HEK293 (cell line): Measurements from ENCODE around the gene PALM2AKAP2.

ENCODE experiments used
- CTCF ChIA-PET: fragments of 350-600 bp; formaldehyde crosslinking; extraction: SDS; loops from one replicate; lab custom pipeline; 2021; ENCODE audit warnings: antibody characterized with exemption; lab: Yijun Ruan, JAX
- POLR2A ChIA-PET: fragments of 300-600 bp; formaldehyde crosslinking; extraction: SDS; loops from one replicate; lab custom pipeline; 2020; ENCODE audit warnings: antibody characterized with exemption, inconsistent platforms; lab: Yijun Ruan, JAX
- H3K27ac ChIP-seq: fragments of 200-500 bp; sonication (Bioruptor generic); 2 replicates; pipeline ENCODE4 v1.5.1; 2014; ENCODE audit warnings: low read depth, low read length, control low read depth, inconsistent platforms; ENCODE audit errors: extremely low read depth
- H3K36me3 ChIP-seq, 2 experiments: fragments of 200-500 bp in 1 of 2; sonication (Bioruptor generic) in 1 of 2; 1 replicate in 1 of 2; 2 replicates in 1 of 2; pipeline ENCODE4 v1.5.1; 2014 to 2017; ENCODE audit warnings: inconsistent platforms in 2 of 2, low read length in 2 of 2; ENCODE audit not compliant: control insufficient read depth in 2 of 2, insufficient read depth in 1 of 2
- H3K4me1 ChIP-seq: fragments of 200-500 bp; sonication (Bioruptor generic); 2 replicates; pipeline ENCODE4 v1.5.1; 2014; ENCODE audit warnings: mild to moderate bottlenecking, low read length, inconsistent platforms; ENCODE audit not compliant: control insufficient read depth, insufficient read depth
- H3K4me3 ChIP-seq: 2 replicates; pipeline ENCODE4 v1.5.1; 2011; ENCODE audit warnings: low read depth, mild to moderate bottlenecking, control low read depth, low read length, moderate library complexity
- H3K9me3 ChIP-seq: fragments of 200-500 bp; sonication (Bioruptor generic); 2 replicates; pipeline ENCODE4 v1.5.1; 2014; ENCODE audit warnings: low read depth, low read length, inconsistent platforms; ENCODE audit not compliant: control insufficient read depth, insufficient read depth
- EGR2 ChIP-seq: fragments of 450-650 bp; formaldehyde crosslinking; IDR thresholded peaks from 2 replicates; pipeline ENCODE4 v1.5.1; 2016; ENCODE audit warnings: low read depth, missing biosample characterization, missing genetic modification characterization
- FEZF1 ChIP-seq: fragments of 450-650 bp; formaldehyde crosslinking; IDR thresholded peaks from 2 replicates; pipeline ENCODE4 v1.5.1; 2016; ENCODE audit warnings: missing biosample characterization, missing genetic modification characterization
- KLF16 ChIP-seq: fragments of 450-650 bp; formaldehyde crosslinking; IDR thresholded peaks from 2 replicates; pipeline ENCODE4 v1.5.1; 2017; ENCODE audit warnings: missing biosample characterization, missing genetic modification characterization
- MEIS1 ChIP-seq: sonication (generic); formaldehyde crosslinking; IDR thresholded peaks from 2 replicates; pipeline ENCODE4 v1.8.1; 2022; ENCODE audit warnings: missing genetic modification reagents, mild to moderate bottlenecking, borderline replicate concordance
- OSR2 ChIP-seq: fragments of 450-650 bp; formaldehyde crosslinking; IDR thresholded peaks from 2 replicates; pipeline ENCODE4 v1.5.1; 2016; ENCODE audit warnings: missing biosample characterization, missing genetic modification characterization
- PRDM4 ChIP-seq: fragments of 450-650 bp; formaldehyde crosslinking; IDR thresholded peaks from 2 replicates; pipeline ENCODE4 v1.5.1; 2017; ENCODE audit warnings: missing biosample characterization, missing genetic modification characterization
- SETDB1 ChIP-seq: IDR thresholded peaks from one replicate; pipeline ENCODE4 v1.6.1; 2017; ENCODE audit warnings: mild to moderate bottlenecking, low read length, moderate library complexity, mixed read lengths; ENCODE audit not compliant: insufficient read length
- ZBTB17 ChIP-seq: fragments of 450-650 bp; formaldehyde crosslinking; IDR thresholded peaks from 2 replicates; pipeline ENCODE4 v1.5.1; 2016; ENCODE audit warnings: missing biosample characterization, missing genetic modification characterization
- ZEB2 ChIP-seq: fragments of 450-650 bp; formaldehyde crosslinking; IDR thresholded peaks from 2 replicates; pipeline ENCODE4 v1.5.1; 2016; ENCODE audit warnings: missing biosample characterization, missing genetic modification characterization
- ZFP69B ChIP-seq: fragments of 450-650 bp; formaldehyde crosslinking; IDR thresholded peaks from 2 replicates; pipeline ENCODE4 v1.5.1; 2016; ENCODE audit warnings: missing biosample characterization, missing genetic modification characterization
- ZNF133 ChIP-seq: fragments of 450-650 bp; formaldehyde crosslinking; IDR thresholded peaks from 2 replicates; pipeline ENCODE4 v1.5.1; 2016; ENCODE audit warnings: missing biosample characterization, missing genetic modification characterization
- ZNF155 ChIP-seq: fragments of 450-650 bp; formaldehyde crosslinking; IDR thresholded peaks from 2 replicates; pipeline ENCODE4 v1.5.1; 2016; ENCODE audit warnings: missing biosample characterization, missing genetic modification characterization
- ZNF214 ChIP-seq: fragments of 450-650 bp; formaldehyde crosslinking; IDR thresholded peaks from 2 replicates; pipeline ENCODE4 v1.5.1; 2017; ENCODE audit warnings: missing biosample characterization, mild to moderate bottlenecking, missing genetic modification characterization, borderline replicate concordance
- ZNF239 ChIP-seq: fragments of 450-650 bp; formaldehyde crosslinking; IDR thresholded peaks from 2 replicates; pipeline ENCODE4 v1.5.1; 2016; ENCODE audit warnings: missing biosample characterization, missing genetic modification characterization
- ZNF24 ChIP-seq: fragments of 450-650 bp; formaldehyde crosslinking; IDR thresholded peaks from 2 replicates; pipeline ENCODE4 v1.5.1; 2016; ENCODE audit warnings: missing biosample characterization, missing genetic modification characterization
- ZNF302 ChIP-seq: fragments of 450-650 bp; formaldehyde crosslinking; IDR thresholded peaks from 2 replicates; pipeline ENCODE4 v1.5.1; 2016; ENCODE audit warnings: missing biosample characterization, missing genetic modification characterization, low read depth
- ZNF366 ChIP-seq: fragments of 450-650 bp; formaldehyde crosslinking; conservative IDR thresholded peaks from 2 replicates; pipeline ENCODE4 v1.5.1; 2016; ENCODE audit warnings: missing biosample characterization, missing genetic modification characterization
- ZNF398 ChIP-seq: fragments of 450-650 bp; formaldehyde crosslinking; IDR thresholded peaks from 2 replicates; pipeline ENCODE4 v1.5.1; 2017; ENCODE audit warnings: missing biosample characterization, missing genetic modification characterization
- ZNF518A ChIP-seq: fragments of 450-650 bp; formaldehyde crosslinking; conservative IDR thresholded peaks from 2 replicates; pipeline ENCODE4 v1.5.1; 2016; ENCODE audit warnings: low read depth, missing biosample characterization, missing genetic modification characterization
- ZNF529 ChIP-seq: fragments of 450-650 bp; formaldehyde crosslinking; IDR thresholded peaks from 2 replicates; pipeline ENCODE4 v1.5.1; 2017; ENCODE audit warnings: missing genetic modification characterization, missing biosample characterization; ENCODE audit not compliant: insufficient replicate concordance
- ZNF558 ChIP-seq: fragments of 450-650 bp; formaldehyde crosslinking; IDR thresholded peaks from 2 replicates; pipeline ENCODE4 v1.5.1; 2016; ENCODE audit warnings: missing biosample characterization, missing genetic modification characterization
- ZNF600 ChIP-seq: fragments of 450-650 bp; formaldehyde crosslinking; IDR thresholded peaks from 2 replicates; pipeline ENCODE4 v1.5.1; 2016; ENCODE audit warnings: missing biosample characterization, missing genetic modification characterization
- ZNF629 ChIP-seq: fragments of 450-650 bp; formaldehyde crosslinking; IDR thresholded peaks from 2 replicates; pipeline ENCODE4 v1.5.1; 2017; ENCODE audit warnings: missing biosample characterization, missing genetic modification characterization
- ZNF654 ChIP-seq: fragments of 450-650 bp; formaldehyde crosslinking; IDR thresholded peaks from 2 replicates; pipeline ENCODE4 v1.5.1; 2016; ENCODE audit warnings: low read depth, missing biosample characterization, missing genetic modification characterization
- ZNF776 ChIP-seq: fragments of 450-650 bp; formaldehyde crosslinking; IDR thresholded peaks from 2 replicates; pipeline ENCODE4 v1.5.0; 2017; ENCODE audit warnings: missing biosample characterization, missing genetic modification characterization, borderline replicate concordance
- TF ChIP-seq, protein P1 (sequence below): fragments of 450-650 bp; formaldehyde crosslinking; IDR thresholded peaks from 2 replicates; pipeline ENCODE4; 2016; ENCODE audit warnings: missing biosample characterization, missing genetic modification characterization

PALM2AKAP2 gene

DNA sequence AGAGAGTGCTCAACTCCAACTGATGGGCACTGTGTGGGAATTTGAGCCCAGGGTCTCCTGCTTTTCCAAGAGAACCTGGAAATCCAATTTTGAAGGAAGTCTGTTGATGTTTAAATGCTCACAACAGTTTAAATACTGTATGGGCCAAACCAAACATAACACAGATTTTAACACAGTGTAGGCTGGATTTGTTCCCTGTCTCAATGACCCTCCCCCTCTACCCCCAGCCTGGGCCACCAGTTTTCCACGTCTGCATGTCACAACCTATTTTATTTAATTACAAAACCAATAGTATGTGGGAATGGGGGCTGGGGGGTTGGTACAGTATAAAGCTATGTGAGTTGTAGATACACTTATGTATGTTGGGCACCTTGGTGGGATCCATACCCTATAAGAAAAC lies 11.7 kb downstream of the PALM2AKAP2 start:
- Histone ChIP-seq H3K9me3 (no peaks in the 10 kb centered on the region), H3K36me3 (no peaks in the 10 kb centered on the region), H3K27ac (no peak overlapping the region), H3K4me3 (no peak overlapping the region), H3K4me1 (no peaks in the 10 kb centered on the region)
- TF ChIP-seq ZNF776 (tag by site-specific recombination) (no peak), ZNF24 (tag by site-specific recombination) (no peak), SETDB1 (no peak), ZNF654 (tag by site-specific recombination) (no peak), ZFP69B (tag by site-specific recombination) (no peak), PRDM4 (tag by site-specific recombination) (no peak), ZNF155 (tag by site-specific recombination) (no peak), ZNF239 (tag by site-specific recombination) (no peak), OSR2 (no peak), EGR2 (tag by site-specific recombination) (no peak), ZNF133 (tag by site-specific recombination) (no peak), ZNF518A (tag by site-specific recombination) (no peak), ZNF214 (tag by site-specific recombination) (no peak), ZBTB17 (tag by site-specific recombination) (no peak), ZNF558 (tag by site-specific recombination) (no peak), ZNF366 (tag by site-specific recombination) (no peak)
- TF ChIP-seq, protein P1, sequence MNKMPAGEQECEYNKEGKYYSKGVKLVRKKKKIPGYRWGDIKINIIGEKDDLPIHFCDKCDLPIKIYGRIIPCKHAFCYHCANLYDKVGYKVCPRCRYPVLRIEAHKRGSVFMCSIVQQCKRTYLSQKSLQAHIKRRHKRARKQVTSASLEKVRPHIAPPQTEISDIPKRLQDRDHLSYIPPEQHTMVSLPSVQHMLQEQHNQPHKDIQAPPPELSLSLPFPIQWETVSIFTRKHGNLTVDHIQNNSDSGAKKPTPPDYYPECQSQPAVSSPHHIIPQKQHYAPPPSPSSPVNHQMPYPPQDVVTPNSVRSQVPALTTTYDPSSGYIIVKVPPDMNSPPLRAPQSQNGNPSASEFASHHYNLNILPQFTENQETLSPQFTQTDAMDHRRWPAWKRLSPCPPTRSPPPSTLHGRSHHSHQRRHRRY (tag by site-specific recombination): no peak
- POLR2A ChIA-PET: no interaction called here
- CTCF ChIA-PET: interaction anchor here (1.0 kb wide), 1 partner anchor 48 kb away, joined by 3 read pairs; no protein-coding TSS in a partner anchor

GRCh38 chr9:109792951-109793546 lies 13.1 kb downstream of the PALM2AKAP2 start:
- TF ChIP-seq ZEB2 (tag by site-specific recombination) (peak; percentile 32; the same call in 1 of the 2 replicates), ZNF302 (tag by site-specific recombination) (no peak), FEZF1 (tag by site-specific recombination) (peak; percentile 74), MEIS1 (CRISPR knock-in tag) (peak; percentile 84; the same call in 1 of the 2 replicates), ZNF529 (tag by site-specific recombination) (no peak), ZNF600 (tag by site-specific recombination) (peak; percentile 60), ZNF629 (tag by site-specific recombination) (0 out of 2 replicates have a peak, but pooled peaks have one; percentile 14), ZNF398 (tag by site-specific recombination) (no peak), KLF16 (tag by site-specific recombination) (no peak)
- Histone ChIP-seq H3K9me3 (no peaks in the 10 kb centered on the region), H3K4me3 (no peak overlapping the region), H3K27ac (no peak overlapping the region), H3K4me1 (no peaks in the 10 kb centered on the region), H3K36me3 (no peaks in the 10 kb centered on the region)
- ChIA-PET CTCF (no interaction called here), POLR2A (no interaction called here)
